Measurements from ENCODE around the gene LITAF. TPM values are rescaled to one million over a fixed set of nuclear protein-coding genes. Genes with fewer than 3 reads are reported as not detected.
"Not testable (repeated sequence)": the region's sequence is repeated elsewhere in the genome, so short reads cannot be mapped to it uniquely, and the experiment has no call there.

LITAF gene
- total RNA-seq, 2 experiments from 2014 or later: 109 TPM

DNA sequence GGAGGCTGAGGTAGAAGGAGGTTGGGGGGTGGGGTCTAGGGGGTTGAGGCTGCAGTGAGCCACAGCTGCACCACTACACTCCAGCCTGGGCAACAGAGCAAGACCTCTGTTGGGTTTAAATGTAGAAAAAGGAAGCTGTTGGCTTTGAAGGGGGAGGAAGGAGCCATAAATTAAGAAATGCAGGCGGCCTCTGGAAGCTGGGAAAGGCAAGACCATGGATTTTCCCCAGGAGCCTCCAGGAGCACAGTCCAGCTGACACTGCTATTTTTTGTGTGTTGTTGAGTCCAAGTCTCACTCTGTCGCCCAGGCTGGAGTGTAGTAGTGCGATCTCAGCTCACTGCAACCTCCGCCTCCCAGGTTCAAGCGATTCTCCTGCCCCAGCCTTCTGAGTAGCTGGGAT lies 15.9 kb downstream of the LITAF start:
- Mint-ChIP-seq H3K9me3 (no peaks in the 10 kb centered on the region), H3K27ac (no peak overlapping the region), H3K36me3 (peaks cover 28% of the 10 kb centered on the region), H3K4me1 (peaks cover 26% of the 10 kb centered on the region), H3K27me3 (peaks cover 3% of the 10 kb centered on the region), H3K4me3 (no peak overlapping the region)
- ATAC-seq (ENCODE audit: low read depth) (no peak), DNase-seq (no peak)
- POLR2A ChIA-PET: no interaction called here

- H3K9me3 Mint-ChIP-seq: no peaks in the 10 kb centered on the region
- POLR2A ChIA-PET: no interaction called here
- H3K4me1 Mint-ChIP-seq: peaks cover 24% of the 10 kb centered on the region
- peaks cover 3% of the 10 kb centered on the region for H3K27me3 Mint-ChIP-seq
- DNase-seq: no peak
- H3K27ac Mint-ChIP-seq: no peak overlapping the region
- no peak for ATAC-seq (ENCODE audit: low read depth)
- H3K36me3 Mint-ChIP-seq: peaks cover 28% of the 10 kb centered on the region
- no peak overlapping the region for H3K4me3 Mint-ChIP-seq
Measured at GRCh38 chr16:11570258-11570657, 16.5 kb downstream of the LITAF start.

DNA sequence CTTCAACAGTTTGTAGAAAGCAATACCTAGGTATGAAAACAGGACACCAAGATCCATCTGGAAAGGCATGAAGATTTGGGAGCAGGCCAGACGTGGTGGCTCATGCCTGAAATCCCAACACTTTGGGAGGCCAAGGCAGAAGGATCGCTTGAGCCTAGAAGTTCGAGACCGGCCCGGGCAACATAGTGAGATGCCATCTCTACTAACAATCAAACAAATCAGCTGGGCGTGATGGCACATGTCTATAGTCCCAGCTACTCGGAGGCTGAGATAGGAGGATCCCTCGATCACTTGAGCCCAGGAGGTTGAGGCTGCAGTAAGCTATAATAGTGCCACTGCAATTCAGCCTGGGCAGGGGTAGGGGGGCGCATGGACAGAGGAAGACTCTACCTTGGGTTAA lies 20.3 kb downstream of the LITAF start:
- Mint-ChIP-seq H3K27me3 (no peaks in the 10 kb centered on the region), H3K36me3 (peaks cover 15% of the 10 kb centered on the region), H3K4me3 (no peak overlapping the region), H3K4me1 (peaks cover 25% of the 10 kb centered on the region), H3K27ac (no peak overlapping the region), H3K9me3 (no peaks in the 10 kb centered on the region)
- no peak for DNase-seq
- ATAC-seq (ENCODE audit: low read depth): no peak
- POLR2A ChIA-PET: interaction anchor here (0.6 to 1.2 kb wide), 3 partner anchors 9 to 176 kb away, joined by 3 to 4 read pairs (median 3); partner anchors contain the start of gene TXNDC11

DNA sequence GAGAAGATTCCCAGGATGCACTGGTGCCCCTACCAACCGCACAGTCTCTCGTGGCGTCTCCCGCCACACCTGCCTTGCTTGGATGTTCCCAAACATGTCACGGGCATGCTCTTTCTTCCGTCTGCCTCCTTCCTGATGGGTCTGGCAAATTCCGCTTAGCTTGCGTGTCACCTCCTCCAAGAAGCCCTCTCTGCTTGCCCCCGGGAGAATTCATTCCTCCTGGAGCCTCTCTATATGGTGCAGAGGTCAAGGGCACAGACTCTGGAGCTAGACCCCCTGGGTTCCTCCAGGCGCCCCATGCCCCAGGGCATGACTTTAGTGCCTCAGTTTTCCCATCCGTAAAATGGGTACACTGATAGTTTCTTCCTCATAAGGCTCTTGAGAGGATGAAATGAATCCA lies 21.1 kb downstream of the LITAF start:
- POLR2A ChIA-PET: interaction anchor here (1.2 kb wide), 1 partner anchor 10 kb away, joined by 3 read pairs; no protein-coding TSS in a partner anchor
- ATAC-seq (ENCODE audit: low read depth) (no peak), DNase-seq (no peak)
- Mint-ChIP-seq H3K9me3 (no peaks in the 10 kb centered on the region), H3K36me3 (peaks cover 15% of the 10 kb centered on the region), H3K27ac (no peak overlapping the region), H3K4me3 (no peak overlapping the region), H3K27me3 (no peaks in the 10 kb centered on the region), H3K4me1 (peaks cover 26% of the 10 kb centered on the region)

GRCh38 chr16:11564046-11564926 lies 22.4 kb downstream of the LITAF start:
- POLR2A ChIA-PET: no interaction called here
- Mint-ChIP-seq H3K4me3 (no peak overlapping the region), H3K9me3 (no peaks in the 10 kb centered on the region), H3K4me1 (peaks cover 32% of the 10 kb centered on the region), H3K27me3 (no peaks in the 10 kb centered on the region), H3K27ac (no peak overlapping the region), H3K36me3 (peaks cover 12% of the 10 kb centered on the region)
- ATAC-seq (ENCODE audit: low read depth) (no peak), DNase-seq (no peak)

DNA sequence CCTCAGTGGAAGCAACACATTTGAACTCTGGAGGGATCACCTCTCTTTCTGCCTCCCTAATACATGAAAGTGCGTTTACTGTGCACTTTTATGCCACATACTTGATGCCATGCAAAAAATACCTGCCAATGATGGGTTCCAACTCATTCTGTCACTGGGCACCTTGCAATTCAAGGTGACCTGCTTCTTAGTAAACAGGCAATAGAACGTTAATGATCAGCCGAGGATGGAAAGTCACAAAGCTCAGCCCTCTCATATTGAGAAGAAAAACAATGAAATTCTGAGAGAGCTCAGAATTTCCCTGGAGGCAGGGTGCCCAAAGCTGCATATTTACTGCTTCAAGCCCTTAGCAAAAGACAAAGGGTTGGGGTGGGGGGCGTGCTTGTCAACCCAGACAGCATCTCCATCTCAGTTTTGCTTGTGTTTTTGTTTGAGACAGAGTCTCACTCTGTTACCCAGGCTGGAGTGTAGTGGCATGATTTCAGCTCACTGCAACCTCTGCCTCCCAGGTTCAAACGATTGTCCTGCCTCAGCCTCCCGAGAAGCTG lies 23.2 kb downstream of the LITAF start:
- Mint-ChIP-seq H3K4me3 (no peak overlapping the region), H3K27me3 (no peaks in the 10 kb centered on the region), H3K4me1 (peaks cover 36% of the 10 kb centered on the region), H3K9me3 (no peaks in the 10 kb centered on the region), H3K27ac (peak overlapping the region; percentile 63), H3K36me3 (peaks cover 14% of the 10 kb centered on the region)
- no peak for DNase-seq
- no peak for ATAC-seq (ENCODE audit: low read depth)
- POLR2A ChIA-PET: interaction anchor here (1.0 to 1.6 kb wide), 2 partner anchors 14 to 18 kb away, joined by 3 to 4 read pairs; no protein-coding TSS in a partner anchor

- no peak overlapping the region for H3K27ac Mint-ChIP-seq
- peaks cover 37% of the 10 kb centered on the region for H3K4me1 Mint-ChIP-seq
- no peaks in the 10 kb centered on the region for H3K9me3 Mint-ChIP-seq
- H3K4me3 Mint-ChIP-seq: no peak overlapping the region
- POLR2A ChIA-PET: interaction anchor here (1.0 to 1.6 kb wide), 2 partner anchors 14 to 19 kb away, joined by 3 to 4 read pairs; no protein-coding TSS in a partner anchor
- H3K27me3 Mint-ChIP-seq: no peaks in the 10 kb centered on the region
- DNase-seq (no peak), ATAC-seq (ENCODE audit: low read depth) (no peak)
- peaks cover 17% of the 10 kb centered on the region for H3K36me3 Mint-ChIP-seq
Measured at GRCh38 chr16:11562941-11563340, 23.8 kb downstream of the LITAF start.

- ATAC-seq (ENCODE audit: low read depth) (no peak), DNase-seq (no peak)
- peaks cover 16% of the 10 kb centered on the region for H3K36me3 Mint-ChIP-seq
- H3K4me3 Mint-ChIP-seq: no peak overlapping the region
- peaks cover 37% of the 10 kb centered on the region for H3K4me1 Mint-ChIP-seq
- no peaks in the 10 kb centered on the region for H3K27me3 Mint-ChIP-seq
- H3K27ac Mint-ChIP-seq: no peak overlapping the region
- POLR2A ChIA-PET: interaction anchor here (1.0 to 1.6 kb wide), 2 partner anchors 15 to 19 kb away, joined by 3 to 4 read pairs; no protein-coding TSS in a partner anchor
- H3K9me3 Mint-ChIP-seq: no peaks in the 10 kb centered on the region
Measured at GRCh38 chr16:11562411-11562810, 24.3 kb downstream of the LITAF start.

DNA sequence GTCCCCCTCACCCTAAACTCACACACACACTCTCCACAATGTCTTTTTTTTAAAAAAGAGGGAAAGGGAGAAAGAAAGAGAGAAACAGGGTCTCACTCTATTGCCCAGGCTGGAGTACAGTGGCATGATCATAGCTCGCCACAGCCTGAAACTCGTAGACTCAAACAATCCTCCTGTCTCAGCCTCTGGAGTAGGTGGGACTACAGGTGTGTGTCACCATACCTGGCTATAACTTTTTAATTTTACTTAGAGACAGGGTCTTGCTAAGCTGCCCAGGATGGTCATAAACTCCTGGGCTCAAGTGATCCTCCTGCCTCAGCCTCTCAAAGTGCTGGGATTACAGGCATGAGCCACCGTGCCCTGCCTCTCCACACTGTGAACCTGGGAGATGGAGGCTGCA lies 24.9 kb downstream of the LITAF start:
- peak overlapping the region; percentile 93 for H3K27ac Mint-ChIP-seq
- H3K9me3 Mint-ChIP-seq: peaks cover 2% of the 10 kb centered on the region
- peaks cover 18% of the 10 kb centered on the region for H3K36me3 Mint-ChIP-seq
- POLR2A ChIA-PET: interaction anchor here (0.6 to 1.6 kb wide), 2 partner anchors 15 to 27 kb away, joined by 4 read pairs; no protein-coding TSS in a partner anchor
- ATAC-seq (ENCODE audit: low read depth) (no peak), DNase-seq (no peak)
- H3K4me1 Mint-ChIP-seq: peaks cover 39% of the 10 kb centered on the region
- H3K4me3 Mint-ChIP-seq: peak overlapping the region; percentile 79
- H3K27me3 Mint-ChIP-seq: no peaks in the 10 kb centered on the region

- H3K36me3 Mint-ChIP-seq: peaks cover 19% of the 10 kb centered on the region
- ATAC-seq (ENCODE audit: low read depth): no peak
Measured at GRCh38 chr16:11561454-11561805, 25.3 kb downstream of the LITAF start.

DNA sequence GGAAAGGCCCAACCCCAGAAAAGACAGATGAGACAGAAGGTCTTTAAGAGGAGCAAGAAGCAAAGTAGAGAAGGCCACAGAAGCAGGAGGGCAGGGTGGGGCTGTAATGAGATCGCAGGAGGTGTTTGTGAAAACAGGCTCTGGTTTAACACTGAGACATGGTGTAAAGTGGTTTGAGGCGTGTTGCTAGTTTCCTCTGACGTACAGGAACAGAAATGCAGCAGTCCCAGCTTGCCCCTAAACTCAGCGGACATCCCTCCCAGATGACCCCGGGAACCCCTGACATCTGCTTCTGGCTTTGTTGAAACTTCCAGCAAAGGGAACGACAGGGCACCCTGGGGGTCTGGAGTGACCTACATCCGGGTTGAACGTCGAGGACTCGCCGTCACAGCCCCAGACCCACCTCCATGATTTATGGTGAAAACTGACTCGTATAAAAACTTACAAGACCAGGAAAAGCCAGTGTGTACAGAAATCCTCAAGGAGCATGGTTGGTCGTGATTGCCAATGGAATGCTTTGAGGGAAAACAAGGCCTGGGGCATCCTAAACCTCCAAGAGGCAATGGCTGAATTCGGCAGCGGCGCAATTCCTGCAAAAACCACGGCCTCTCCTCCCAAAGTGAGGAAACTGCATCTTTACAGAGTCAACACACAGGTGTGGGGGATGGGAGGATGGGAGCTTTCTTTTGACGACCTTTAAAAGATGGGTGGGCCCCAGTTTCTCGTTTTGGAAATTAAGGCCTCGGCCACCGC lies 25.8 kb downstream of the LITAF start:
- Mint-ChIP-seq H3K36me3 (peaks cover 24% of the 10 kb centered on the region), H3K9me3 (peaks cover 3% of the 10 kb centered on the region), H3K4me1 (peaks cover 42% of the 10 kb centered on the region), H3K27ac (peak overlapping the region; percentile 93), H3K27me3 (no peaks in the 10 kb centered on the region), H3K4me3 (peak overlapping the region; percentile 79)
- ATAC-seq (ENCODE audit: low read depth): peak; percentile 95
- POLR2A ChIA-PET: interaction anchor here (0.6 to 1.2 kb wide), 3 partner anchors 17 to 238 kb away, joined by 3 to 6 read pairs (median 3); no protein-coding TSS in a partner anchor
- DNase-seq: peak; percentile 61

More at GRCh38 chr16:11561454-11561805, 25.3 kb downstream of the LITAF start:
- H3K4me3 Mint-ChIP-seq: peak overlapping the region; percentile 79
- no peaks in the 10 kb centered on the region for H3K27me3 Mint-ChIP-seq
- peak overlapping the region; percentile 93 for H3K27ac Mint-ChIP-seq
- peaks cover 42% of the 10 kb centered on the region for H3K4me1 Mint-ChIP-seq
- POLR2A ChIA-PET: interaction anchor here (0.6 kb wide), 1 partner anchor 28 kb away, joined by 4 read pairs; no protein-coding TSS in a partner anchor
- DNase-seq: no peak
- H3K9me3 Mint-ChIP-seq: peaks cover 2% of the 10 kb centered on the region

GRCh38 chr16:11558308-11558823 lies 28.4 kb downstream of the LITAF start:
- H3K4me3 Mint-ChIP-seq; H3K27me3 Mint-ChIP-seq; H3K9me3 Mint-ChIP-seq; ATAC-seq (ENCODE audit: low read depth); POLR2A ChIA-PET; DNase-seq: not testable (repeated sequence)
- H3K4me1 Mint-ChIP-seq: peaks cover 31% of the 10 kb centered on the region
- peak overlapping the region; percentile 79 for H3K27ac Mint-ChIP-seq
- H3K36me3 Mint-ChIP-seq: peaks cover 35% of the 10 kb centered on the region

GRCh38 chr16:11557801-11558200 lies 28.9 kb downstream of the LITAF start:
- Mint-ChIP-seq H3K36me3 (peaks cover 36% of the 10 kb centered on the region), H3K4me3 (no peak overlapping the region), H3K9me3 (peaks cover 3% of the 10 kb centered on the region), H3K4me1 (peaks cover 29% of the 10 kb centered on the region), H3K27me3 (no peaks in the 10 kb centered on the region), H3K27ac (no peak overlapping the region)
- ATAC-seq (ENCODE audit: low read depth): no peak
- DNase-seq: no peak
- POLR2A ChIA-PET: interaction anchor here (0.6 kb wide), 1 partner anchor 149 kb away, joined by 4 read pairs; no protein-coding TSS in a partner anchor
